Right lobe of liver (tissue), 6 donors: ENCODE measurements around the gene ARHGAP42. TPM values are rescaled to one million over a fixed set of nuclear protein-coding genes. Genes with fewer than 3 reads are reported as not detected.
A peak's percentile ranks its signal among the peaks of the same experiment; 100 is the strongest.

Experiments used
- ATAC-seq, 4 donors: fragments of 200-7000 bp; cut with Tn5 transposase; one replicate each; pipeline ENCODE4 v1.9.1; 2020; ENCODE audit warnings: mild to moderate bottlenecking in 4 of 4, moderate library complexity in 4 of 4
- DNase-seq, 3 donors: peaks; one replicate each; pipeline ENCODE4 v3.0.0-alpha.2; 2020
- H3K27ac ChIP-seq, 3 donors: fragments of 200-600 bp; one replicate each; pipeline ENCODE4 v1.8.0; 2022
- H3K27me3 ChIP-seq, 2 donors: fragments of 200-600 bp; one replicate each; pipeline ENCODE4 v1.8.0; 2022
- H3K36me3 ChIP-seq, 4 donors: fragments of 200-600 bp; sonication (generic) in 1 of 4; one replicate each; pipeline versions ENCODE4 v1.5.1 to v1.8.0; 2017 to 2022; ENCODE audit warnings: control low read depth in 1 of 4
- H3K4me1 ChIP-seq, 4 donors: fragments of 200-600 bp; sonication (generic) in 1 of 4; one replicate each; pipeline versions ENCODE4 v1.5.1 to v1.8.0; 2017 to 2022; ENCODE audit warnings: control low read depth in 1 of 4
- H3K4me3 ChIP-seq, 3 donors: fragments of 200-600 bp; one replicate each; pipeline ENCODE4 v1.8.0; 2022
- H3K9me3 ChIP-seq, 4 donors: fragments of 200-600 bp; sonication (generic) in 1 of 4; one replicate each; pipeline versions ENCODE4 v1.5.1 to v1.8.0; 2017 to 2022; ENCODE audit warnings: control low read depth in 1 of 4
- CTCF ChIP-seq, 4 donors: fragments of 200-600 bp in 3 of 4; fragments of 450-650 bp in 1 of 4; IDR thresholded peaks; one replicate each; pipeline versions ENCODE4 v1.5.1 to v1.8.0; 2016 to 2022; ENCODE audit warnings: antibody characterized with exemption in 4 of 4, mild to moderate bottlenecking in 2 of 4
- POLR2A ChIP-seq: fragments of 450-650 bp; IDR thresholded peaks from one replicate; pipeline ENCODE4 v1.6.1; 2017; ENCODE audit warnings: antibody characterized with exemption, mild to moderate bottlenecking
- WGBS: methylation state at CpG from one replicate; pipeline ENCODE4 v1.1.6; 2018; ENCODE audit warnings: low coverage, low lambda C conversion rate; ENCODE audit not compliant: insufficient coverage; ENCODE audit errors: missing lambda C conversion rate; 5-methylcytosine and 5-hydroxymethylcytosine counted together
- intact Hi-C, 2 donors: fragments of 100-400 bp; cut with DNase I; formaldehyde crosslinking; loops; one replicate each; pipeline versions ENCODE4 v1.11.2 to v1.14.1; 2022
- total RNA-seq, 6 experiments: library from RNA; depleted of rRNA in 2 of 6; stranded (reverse); fragments of >200 nt in 2 of 6; fragmentation: NEBNext Ultra II Directional in 3 of 6; extraction: Animal tissue kit (Norgen Biotek cat#: 25700) in 3 of 6; gene quantifications; one replicate each; pipeline versions ENCODE4 v1.1.0 to v1.2.4, GENCODE V29; 2016 to 2023
- donor health status: DM: no; HTN: yes; CAD: no.
- donor health status: DM: no; HTN: no; CAD: no.
- donor health status: DM: no; HTN: no; CAD: no.
- donor health status: DM: no; HTN: yes; CAD: no.
- donor health status: DM: no; HTN: yes; CAD: no.

Gene ARHGAP42
- total RNA-seq, 6 experiments from 2014 or later, result 8.7 to 15.8 (median 13.1) TPM

- DNase-seq, result no peak
- TF ChIP-seq POLR2A (no peak), CTCF (IDR thresholded peaks at IDR 0.05) (no peak)
- Histone ChIP-seq H3K9me3 (no peaks in the 10 kb centered on the region), H3K4me3 (no peak overlapping the region), H3K27me3 (no peaks in the 10 kb centered on the region), H3K27ac (no peak overlapping the region), H3K36me3 (no peaks in the 10 kb centered on the region), H3K4me1 (no peaks in the 10 kb centered on the region)
- intact Hi-C loops, result no loop called here
- ATAC-seq, result no peak
- WGBS, result 73% methylated on average over 3 of the region's 3 CpGs
Measured at GRCh38 chr11:100872951-100873740, 186.1 kb downstream of the ARHGAP42 start.

DNA sequence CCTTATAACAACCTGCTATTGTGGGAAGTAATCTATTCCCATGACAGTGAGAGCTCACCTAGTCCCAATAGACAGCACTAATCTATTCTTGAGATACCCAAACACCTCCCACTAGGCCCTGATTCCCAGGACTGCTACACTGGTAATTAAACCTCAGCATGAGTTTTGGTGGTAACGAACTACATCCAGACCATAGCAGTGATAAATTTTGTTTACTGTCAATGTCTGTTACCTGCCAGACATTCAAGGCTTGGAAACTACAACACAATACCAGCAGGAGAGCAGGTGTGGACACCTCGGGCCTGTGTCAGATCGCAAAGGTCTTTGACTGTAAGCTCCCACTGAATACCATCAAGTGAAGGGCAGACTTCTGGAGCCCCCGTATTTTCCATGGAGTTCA is 187.1 kb downstream of the ARHGAP42 start:
- no peak for ATAC-seq
- Histone ChIP-seq H3K4me1 (no peaks in the 10 kb centered on the region), H3K9me3 (no peaks in the 10 kb centered on the region), H3K36me3 (no peaks in the 10 kb centered on the region), H3K4me3 (no peak overlapping the region), H3K27ac (no peak overlapping the region), H3K27me3 (no peaks in the 10 kb centered on the region)
- intact Hi-C loops, result no loop called here
- no peak for DNase-seq
- 91% methylated on average over 4 of the region's 4 CpGs for WGBS
- TF ChIP-seq CTCF (IDR thresholded peaks at IDR 0.05), result no peak
- TF ChIP-seq POLR2A, result no peak

DNA sequence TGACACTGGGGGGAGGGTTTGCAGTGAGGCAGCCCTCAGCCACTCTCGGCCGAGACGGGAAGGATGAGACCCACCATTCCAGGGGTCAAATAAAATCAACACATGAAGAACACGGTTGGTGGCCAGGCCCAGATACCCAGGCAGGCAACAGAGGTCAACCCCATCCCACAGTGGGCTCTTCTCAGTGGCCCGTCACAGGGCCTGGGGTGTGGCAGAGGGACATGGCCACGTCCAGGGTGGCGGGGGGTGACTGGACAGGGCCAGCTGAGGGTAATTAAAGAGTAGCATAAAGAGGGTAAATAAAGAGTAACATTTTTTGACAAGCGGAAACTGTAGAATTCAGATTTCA is 188.4 kb downstream of the ARHGAP42 start:
- no peaks in the 10 kb centered on the region for H3K9me3 ChIP-seq
- H3K27me3 ChIP-seq, result no peaks in the 10 kb centered on the region
- H3K27ac ChIP-seq, result no peak overlapping the region
- ATAC-seq, result no peak
- peak in 1 of 3 donors; percentile 34 for DNase-seq
- no peaks in the 10 kb centered on the region for H3K36me3 ChIP-seq
- intact Hi-C loops, result no loop called here
- whole genome bisulfite sequencing, result 91% methylated on average over 8 of the region's 8 CpGs
- TF ChIP-seq CTCF (IDR thresholded peaks at IDR 0.05), result no peak
- TF ChIP-seq POLR2A, result no peak
- no peak overlapping the region for H3K4me3 ChIP-seq
- H3K4me1 ChIP-seq, result no peaks in the 10 kb centered on the region

DNA sequence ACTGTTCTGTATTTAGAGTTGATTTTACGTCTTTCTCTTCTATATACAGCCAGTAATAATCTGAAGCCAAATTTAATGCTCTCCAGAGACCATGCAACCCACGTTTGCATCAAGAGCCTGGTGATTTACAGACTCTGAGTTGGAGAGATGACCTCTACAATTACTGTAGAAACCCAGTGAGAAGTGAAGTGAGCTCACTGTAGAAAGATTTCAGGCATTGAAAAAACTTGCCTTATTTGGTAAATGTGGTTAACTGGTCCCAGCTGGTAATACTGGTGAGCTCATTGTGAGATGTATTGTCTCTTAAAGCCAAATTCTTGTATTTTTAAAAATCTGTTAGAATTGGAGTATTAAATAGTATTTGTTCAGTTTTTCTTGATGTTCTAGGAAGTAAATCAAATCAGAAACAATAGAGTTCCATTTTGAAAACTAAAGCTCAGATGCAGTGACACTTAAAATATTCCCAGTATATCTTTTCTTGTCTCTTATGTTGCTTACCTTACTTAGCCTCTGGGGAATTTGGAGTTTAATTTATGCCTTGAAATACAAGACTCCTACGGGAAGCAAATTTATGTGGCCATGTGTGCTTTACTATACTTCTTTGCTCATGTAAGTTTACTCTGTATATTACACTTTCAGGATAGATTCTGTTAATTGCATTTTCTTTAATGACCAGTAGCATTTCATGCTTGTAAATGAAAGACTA is 189.9 kb downstream of the ARHGAP42 start:
- no peak overlapping the region for H3K27ac ChIP-seq
- intact Hi-C loops, result no loop called here
- peak in 1 of 4 donors; percentile 32 for ATAC-seq

More for the DNA sequence above, 189.9 kb downstream of the ARHGAP42 start:
- no peaks in the 10 kb centered on the region for H3K27me3 ChIP-seq
- H3K36me3 ChIP-seq, result no peaks in the 10 kb centered on the region
- H3K4me3 ChIP-seq, result no peak overlapping the region
- TF ChIP-seq CTCF (IDR thresholded peaks at IDR 0.05) (no peak), POLR2A (no peak)
- no peaks in the 10 kb centered on the region for H3K9me3 ChIP-seq
- no peaks in the 10 kb centered on the region for H3K4me1 ChIP-seq
- 71% methylated on average over 3 of the region's 3 CpGs for WGBS
- DNase-seq, result no peak
